HG02571 (cell line): ENCODE results near the gene ADGRF5.

Experiments used
- ATAC-seq: cut with Tn5 transposase; IDR thresholded peaks from one replicate; pipeline ENCODE4 v1.9.1; 2021; ENCODE audit warnings: mild to moderate bottlenecking, moderate library complexity; ENCODE audit not compliant: unreplicated experiment

The ADGRF5 gene

GRCh38 chr6:46828939-46829338, 92.8 kb downstream of the ADGRF5 start:
- ATAC-seq: no peak

GRCh38 chr6:46821458-46821881, 100.3 kb downstream of the ADGRF5 start:
- ATAC-seq: no peak

DNA sequence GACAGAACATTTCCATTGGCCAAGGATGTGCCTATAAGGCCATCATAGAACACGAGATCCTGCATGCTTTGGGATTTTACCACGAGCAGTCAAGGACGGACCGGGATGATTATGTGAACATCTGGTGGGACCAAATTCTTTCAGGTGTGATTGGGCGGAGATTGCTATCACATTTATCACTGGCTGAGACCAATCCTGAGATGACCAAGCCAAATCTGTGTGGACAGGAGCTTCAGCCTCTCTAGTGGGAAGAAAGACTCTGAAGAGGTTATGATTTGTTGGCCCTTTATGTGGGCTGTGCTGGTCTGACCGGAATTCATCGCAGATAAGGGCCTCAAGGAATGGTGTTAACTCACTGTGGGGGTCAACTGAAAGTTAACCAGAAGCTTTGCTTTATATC, 102.2 kb downstream of the ADGRF5 start:
- ATAC-seq: no peak

- no peak for ATAC-seq
Observed at GRCh38 chr6:46816626-46817025, 105.1 kb downstream of the ADGRF5 start.

GRCh38 chr6:46815130-46815529, 106.6 kb downstream of the ADGRF5 start:
- ATAC-seq: no peak

DNA sequence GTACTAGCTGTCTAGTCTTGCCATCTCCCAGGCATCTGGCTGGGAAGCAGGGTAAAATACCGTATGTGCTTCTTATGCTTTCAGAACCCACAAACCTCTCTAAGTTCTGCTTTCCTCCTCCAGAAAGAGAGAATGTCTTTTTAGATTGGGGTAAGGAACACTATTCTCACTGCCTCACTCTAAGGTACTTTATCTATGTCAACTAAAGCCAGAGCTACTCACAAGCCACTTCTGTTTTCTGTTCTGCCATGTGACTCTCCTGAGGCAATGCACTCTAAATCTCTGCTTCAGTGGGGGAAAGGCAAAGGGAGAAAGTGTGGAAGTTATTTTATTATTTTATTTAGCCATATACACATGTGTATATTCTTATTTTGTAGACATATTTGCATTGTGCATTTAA, 112.9 kb downstream of the ADGRF5 start:
- no peak for ATAC-seq
